GM21423 (cell line): ENCODE results near the gene LIN9.
A peak's percentile ranks its signal among the peaks of the same experiment; 100 is the strongest.
"Not testable (repeated sequence)": the region's sequence is repeated elsewhere in the genome, so short reads cannot be mapped to it uniquely, and the experiment has no call there.

Experiments used
- ATAC-seq: cut with Tn5 transposase; IDR thresholded peaks from one replicate; pipeline ENCODE4 v1.9.1; 2021; ENCODE audit warnings: mild to moderate bottlenecking, moderate library complexity; ENCODE audit not compliant: unreplicated experiment

LIN9 gene

DNA sequence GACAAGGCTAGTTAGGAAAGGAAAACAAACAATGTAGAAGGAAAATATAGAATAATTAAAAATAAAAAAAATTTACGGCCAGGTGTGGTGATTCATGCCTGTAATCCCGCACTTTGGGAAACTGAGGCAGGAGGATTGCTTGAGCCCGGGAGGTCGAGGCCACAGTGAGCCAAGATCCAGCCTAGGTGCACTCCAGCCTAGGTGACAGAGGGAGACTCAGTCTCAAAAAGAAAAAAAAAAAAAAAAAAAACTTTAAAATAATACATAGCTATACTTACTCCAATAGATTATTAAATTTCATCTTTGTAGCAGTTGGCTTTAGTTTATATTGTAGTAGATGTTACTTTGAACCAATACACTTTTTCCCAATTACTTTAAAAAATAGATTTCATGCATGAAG, 32.0 kb downstream of the LIN9 start:
- no peak for ATAC-seq

- no peak for ATAC-seq
These were observed 32.8 kb downstream of the LIN9 start for GRCh38 chr1:226276077-226276682.

DNA sequence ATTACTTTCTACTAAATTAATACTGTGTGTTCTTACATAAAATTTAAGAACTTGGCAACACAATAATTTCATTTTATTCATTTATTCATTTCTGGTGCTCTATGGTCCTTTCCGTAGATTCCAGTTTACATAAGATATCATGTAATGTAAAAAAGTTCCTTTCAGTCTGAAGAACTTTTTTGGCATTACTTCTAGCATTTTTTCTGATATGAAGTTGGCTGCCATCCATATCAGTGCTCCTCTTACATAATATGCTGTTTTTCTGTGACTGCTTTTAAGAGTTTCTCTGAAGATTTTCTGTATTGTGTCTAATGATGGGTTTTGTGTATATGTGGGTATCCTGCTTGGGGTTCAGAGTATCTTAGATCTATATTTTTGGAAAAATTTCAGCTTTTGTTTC, 34.8 kb downstream of the LIN9 start:
- no peak for ATAC-seq

GRCh38 chr1:226272233-226272902, 36.6 kb downstream of the LIN9 start:
- ATAC-seq, result not testable (repeated sequence)

DNA sequence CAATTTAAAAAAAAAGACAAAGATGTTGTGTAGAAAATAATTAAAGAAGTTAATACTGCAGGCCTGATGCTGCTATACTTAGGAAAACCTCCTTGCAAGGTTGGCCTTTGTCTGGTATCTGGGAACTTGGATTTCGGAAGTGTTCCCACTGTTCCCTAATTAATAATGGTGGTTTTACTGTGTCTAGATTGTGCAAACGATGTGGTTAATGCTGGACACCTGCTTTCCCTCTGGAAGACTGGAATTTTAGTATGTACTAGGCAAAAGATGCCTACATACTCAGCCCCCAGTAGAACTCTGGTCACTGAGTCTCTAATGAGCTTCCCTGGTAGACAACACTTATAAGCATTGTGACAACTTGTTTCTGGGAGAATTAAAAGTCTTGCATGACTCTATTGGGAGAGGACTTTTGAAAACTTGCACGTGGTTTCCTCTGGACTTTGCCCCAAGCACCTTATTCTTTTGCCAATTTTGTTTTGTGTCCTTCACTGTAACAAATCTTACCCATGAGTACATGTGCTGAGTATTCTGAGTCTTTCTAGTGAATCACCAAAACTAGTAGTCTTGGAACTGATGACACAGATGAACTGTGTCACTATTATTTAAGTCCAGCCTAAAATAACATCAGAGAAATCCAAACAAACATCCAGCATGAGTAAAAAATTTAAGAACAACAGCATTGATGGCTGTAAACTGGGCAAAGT, 40.4 kb downstream of the LIN9 start:
- ATAC-seq, result no peak

- ATAC-seq, result no peak
These were observed 47.1 kb downstream of the LIN9 start for GRCh38 chr1:226261818-226262217.

DNA sequence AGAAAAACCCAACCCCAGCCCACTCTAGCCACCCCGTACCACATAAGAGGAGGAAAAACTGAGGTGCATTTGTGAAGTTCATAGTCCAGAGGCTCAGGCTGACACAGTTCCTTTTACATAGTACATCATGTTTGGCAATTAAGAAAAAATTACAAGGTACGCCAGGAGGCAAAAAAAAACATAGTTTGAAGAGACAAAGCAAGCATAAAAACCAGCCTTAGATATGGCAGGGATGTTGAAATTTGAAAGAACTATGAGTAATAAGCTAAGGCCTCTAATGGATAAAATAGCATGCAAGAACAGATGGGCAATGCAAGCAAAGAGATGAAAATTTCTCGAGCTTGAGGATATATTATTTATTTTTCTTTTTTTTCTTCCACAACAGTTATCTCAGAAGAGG, 53.6 kb downstream of the LIN9 start:
- no peak for ATAC-seq

- no peak for ATAC-seq
These were observed 55.0 kb downstream of the LIN9 start for GRCh38 chr1:226253933-226254332.

GRCh38 chr1:226252841-226253240, 56.1 kb downstream of the LIN9 start:
- ATAC-seq, result not testable (repeated sequence)

GRCh38 chr1:226250511-226250910, 58.5 kb downstream of the LIN9 start:
- ATAC-seq, result no peak

GRCh38 chr1:226248796-226249195, 60.2 kb downstream of the LIN9 start:
- ATAC-seq, result no peak

GRCh38 chr1:226248091-226248490, 60.9 kb downstream of the LIN9 start:
- no peak for ATAC-seq

- no peak for ATAC-seq
These were observed 69.5 kb downstream of the LIN9 start for GRCh38 chr1:226239421-226239820.

DNA sequence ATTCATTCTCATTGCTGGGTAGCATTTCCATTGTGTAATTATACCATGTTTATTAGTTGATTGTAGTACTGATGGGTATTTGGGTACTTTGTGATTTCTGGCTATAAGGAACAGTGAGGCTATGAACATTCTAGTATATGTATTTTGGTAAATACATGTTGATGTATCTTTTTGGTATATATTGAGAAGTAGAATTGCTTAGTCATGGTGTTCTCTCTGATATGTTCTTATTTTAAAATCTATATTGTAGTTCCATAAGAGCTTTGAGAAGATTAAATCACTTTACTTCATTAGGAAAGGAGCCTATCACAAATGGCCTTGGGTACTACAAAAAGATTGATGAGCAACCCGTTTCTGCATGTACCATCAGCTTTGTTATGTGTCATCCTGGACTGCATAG, 72.1 kb downstream of the LIN9 start:
- ATAC-seq, result no peak

DNA sequence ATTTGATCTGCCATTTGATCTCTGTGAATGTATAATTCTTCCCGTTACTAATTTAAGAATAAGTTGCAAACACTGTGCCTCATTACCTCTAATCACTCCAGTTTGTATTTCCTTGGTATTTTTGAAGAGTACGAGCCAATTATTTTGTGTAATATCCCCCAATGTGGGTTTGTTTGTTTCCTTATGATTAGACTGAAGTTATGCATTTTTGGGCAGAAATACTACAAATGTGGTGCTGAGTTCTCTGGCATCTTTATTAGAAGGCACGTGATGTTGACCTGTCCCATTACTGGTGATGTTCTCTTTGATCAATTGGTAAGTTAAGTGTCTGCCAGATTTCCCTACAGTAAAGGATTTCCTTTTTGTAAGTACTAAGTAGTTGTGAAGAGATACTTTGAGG, 75.2 kb downstream of the LIN9 start:
- no peak for ATAC-seq

DNA sequence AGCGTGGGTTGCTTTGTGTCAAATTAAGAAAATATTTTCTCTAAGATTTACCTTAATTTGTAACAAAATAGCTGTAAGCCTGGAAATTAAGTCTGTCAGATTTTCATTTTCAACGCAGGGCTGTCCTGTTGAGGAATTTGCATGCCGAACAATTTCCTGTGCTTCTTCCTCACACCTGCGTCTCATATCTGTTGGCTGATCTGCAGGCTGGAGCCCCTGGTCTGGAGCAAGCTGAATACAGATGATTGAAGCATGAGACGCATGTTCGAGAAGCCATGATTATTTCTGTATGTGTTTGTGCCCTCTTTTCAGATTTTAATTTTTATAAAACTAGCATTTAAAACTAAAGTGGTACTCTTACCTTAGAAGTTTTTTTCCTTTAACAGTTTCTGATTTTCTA, 75.7 kb downstream of the LIN9 start:
- ATAC-seq, result no peak

- ATAC-seq, result no peak
These were observed 82.4 kb downstream of the LIN9 start for GRCh38 chr1:226226601-226227000.

GRCh38 chr1:226223786-226224244, 85.1 kb downstream of the LIN9 start:
- peak; percentile 68 for ATAC-seq

- ATAC-seq, result peak; percentile 32
These were observed 85.7 kb downstream of the LIN9 start, which contains the start of gene MIXL1 for GRCh38 chr1:226223157-226223785. Gene MIXL1 (plus strand): TSS chr1:226223664. CDS start chr1:226223682, 18 bp downstream.

GRCh38 chr1:226222686-226223085, 86.3 kb downstream of the LIN9 start:
- ATAC-seq, result no peak

DNA sequence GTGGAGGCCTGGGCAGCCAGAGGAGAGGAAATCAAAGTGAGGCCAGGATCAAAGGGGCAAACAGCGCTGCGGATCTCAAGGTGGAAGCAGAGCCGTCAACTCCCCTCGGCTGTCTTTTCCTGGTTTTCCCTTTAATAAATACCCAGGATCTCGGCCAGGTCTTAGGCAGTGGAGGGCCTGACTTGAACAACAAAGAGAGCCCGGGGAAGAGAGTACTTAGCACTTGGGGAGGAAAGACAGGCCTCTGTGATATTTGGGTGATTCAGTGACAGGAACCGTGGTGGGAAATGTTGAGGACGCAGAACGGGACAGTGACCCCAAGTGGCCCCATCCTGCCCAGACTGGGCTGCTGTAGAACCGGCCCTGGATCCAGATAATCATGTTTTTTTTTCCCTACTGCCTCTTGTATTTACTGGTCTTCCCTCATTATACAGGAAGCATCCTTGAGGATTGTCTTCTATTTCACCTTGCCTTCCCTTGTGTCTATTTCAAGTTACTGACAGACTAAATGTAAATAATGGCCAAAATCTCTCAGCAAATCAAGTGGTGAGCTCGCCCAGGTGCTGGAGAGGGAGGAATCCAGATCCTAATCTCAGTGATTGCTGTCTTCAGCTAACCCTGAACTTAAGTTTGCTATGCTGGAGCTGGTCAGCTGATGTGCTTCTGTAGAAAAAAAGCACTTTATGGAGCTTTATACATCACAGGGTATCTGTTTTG, 88.3 kb downstream of the LIN9 start:
- no peak for ATAC-seq
